Left lung (tissue), 10 donors: ENCODE results near the gene DDA1. TPM values are rescaled to one million over a fixed set of nuclear protein-coding genes. Genes with fewer than 3 reads are reported as not detected.

ENCODE experiments used
- ATAC-seq: fragments of 200-7000 bp; cut with Tn5 transposase; one replicate; pipeline ENCODE4 v1.9.1; 2020; ENCODE audit warnings: moderate library complexity
- DNase-seq, 4 donors: peaks; one replicate each; pipeline ENCODE4 v3.0.0-alpha.2; 2013 to 2020
- H3K27ac ChIP-seq, 2 donors: fragments of 200-600 bp; sonication (generic) in 1 of 2; one replicate each; pipeline versions ENCODE4 v1.5.0 to v1.8.0; 2020 to 2021
- H3K27me3 ChIP-seq, 2 donors: fragments of 200-600 bp; sonication (generic) in 1 of 2; one replicate each; pipeline versions ENCODE4 v1.5.0 to v1.8.0; 2020 to 2021
- H3K36me3 ChIP-seq, 2 donors: fragments of 200-600 bp; sonication (generic) in 1 of 2; one replicate each; pipeline versions ENCODE4 v1.5.0 to v1.8.0; 2020 to 2021
- H3K4me1 ChIP-seq, 2 donors: fragments of 200-600 bp; one replicate each; pipeline ENCODE4 v1.8.0; 2021
- H3K4me3 ChIP-seq, 2 donors: fragments of 200-600 bp; sonication (generic) in 1 of 2; one replicate each; pipeline versions ENCODE4 v1.5.0 to v1.8.0; 2020 to 2021; ENCODE audit warnings: mild to moderate bottlenecking in 1 of 2
- H3K9me3 ChIP-seq, 2 donors: fragments of 200-600 bp; sonication (generic) in 1 of 2; one replicate each; pipeline versions ENCODE4 v1.5.0 to v1.8.0; 2020 to 2021
- CTCF ChIP-seq, 2 donors: fragments of 200-600 bp; sonication (generic) in 1 of 2; IDR thresholded peaks; one replicate each; pipeline versions ENCODE4 v1.5.0 to v1.8.0; 2021; ENCODE audit warnings: antibody characterized with exemption in 2 of 2
- intact Hi-C, 2 donors: fragments of 100-400 bp; cut with DNase I; formaldehyde crosslinking; loops; one replicate each; pipeline versions ENCODE4 v1.11.2 to v1.14.2; 2022
- polyA plus RNA-seq, 6 donors: library from polyadenylated mRNA; unstranded; fragments of 120-200 nt; gene quantifications; one replicate each; pipeline ENCODE4 v1.2.1, GENCODE V29; 2013; ENCODE audit not compliant: insufficient read length in 6 of 6
- total RNA-seq, 2 donors: library from RNA; stranded (reverse); fragmentation: NEBNext Ultra II Directional; extraction: Animal tissue kit (Norgen Biotek cat#: 25700); gene quantifications; one replicate each; pipeline ENCODE4 v1.2.1, GENCODE V29; 2021
- donor health status: DM: no; HTN: yes; CAD: no.
- donor health status: DM: no; HTN: no; CAD: no.

DDA1 gene
- total and polyA plus RNA-seq, 8 donors = 24.7 to 44.1 (median 33.0) TPM

DNA sequence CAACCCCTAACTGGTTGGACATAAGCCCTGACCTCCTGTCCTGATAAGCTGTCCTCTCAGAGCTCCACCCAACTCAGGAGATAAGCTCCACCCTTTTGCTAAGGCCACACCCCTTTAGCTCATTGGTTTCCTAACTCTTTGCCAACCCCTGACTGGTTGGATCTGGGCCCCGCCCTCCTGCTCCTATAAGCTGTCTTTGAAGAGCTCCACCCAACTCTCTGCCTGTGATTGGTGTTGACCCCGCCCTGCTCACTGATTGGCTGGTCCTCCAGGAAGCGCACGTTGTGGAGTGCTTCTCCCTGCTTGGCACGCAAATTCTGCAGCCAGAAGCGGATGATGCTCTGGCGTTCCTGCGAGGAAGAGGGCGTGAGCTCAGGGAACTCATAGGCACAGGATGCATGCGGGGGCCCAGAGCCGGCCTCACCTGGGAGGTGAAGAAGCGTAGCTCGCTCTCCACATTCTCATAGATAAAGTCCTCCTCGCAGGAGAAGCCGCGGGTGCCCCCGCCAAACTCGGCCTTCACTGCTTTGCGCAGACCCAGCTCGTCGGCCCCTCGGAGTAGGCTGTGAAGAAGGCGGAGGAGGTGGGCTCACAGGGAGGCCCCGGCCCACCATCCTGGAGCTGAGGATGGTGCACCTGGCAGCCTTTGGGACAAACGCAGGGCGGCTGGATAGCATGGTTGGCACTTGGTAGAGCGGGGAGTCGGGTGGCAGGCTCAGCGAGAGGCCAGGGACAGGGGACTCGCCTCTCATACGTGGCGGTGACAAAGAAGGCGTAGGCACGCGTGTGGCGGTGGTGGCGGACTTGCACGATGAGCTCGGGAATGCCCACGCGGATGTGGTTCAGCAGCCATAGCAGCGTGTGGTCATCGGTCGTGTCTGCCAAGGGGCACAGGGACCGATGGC, 23.6 kb downstream of the DDA1 start:
- no peak for ATAC-seq
- H3K4me3 ChIP-seq = peak overlapping the region in 1 of 2 donors; percentile 74

DNA sequence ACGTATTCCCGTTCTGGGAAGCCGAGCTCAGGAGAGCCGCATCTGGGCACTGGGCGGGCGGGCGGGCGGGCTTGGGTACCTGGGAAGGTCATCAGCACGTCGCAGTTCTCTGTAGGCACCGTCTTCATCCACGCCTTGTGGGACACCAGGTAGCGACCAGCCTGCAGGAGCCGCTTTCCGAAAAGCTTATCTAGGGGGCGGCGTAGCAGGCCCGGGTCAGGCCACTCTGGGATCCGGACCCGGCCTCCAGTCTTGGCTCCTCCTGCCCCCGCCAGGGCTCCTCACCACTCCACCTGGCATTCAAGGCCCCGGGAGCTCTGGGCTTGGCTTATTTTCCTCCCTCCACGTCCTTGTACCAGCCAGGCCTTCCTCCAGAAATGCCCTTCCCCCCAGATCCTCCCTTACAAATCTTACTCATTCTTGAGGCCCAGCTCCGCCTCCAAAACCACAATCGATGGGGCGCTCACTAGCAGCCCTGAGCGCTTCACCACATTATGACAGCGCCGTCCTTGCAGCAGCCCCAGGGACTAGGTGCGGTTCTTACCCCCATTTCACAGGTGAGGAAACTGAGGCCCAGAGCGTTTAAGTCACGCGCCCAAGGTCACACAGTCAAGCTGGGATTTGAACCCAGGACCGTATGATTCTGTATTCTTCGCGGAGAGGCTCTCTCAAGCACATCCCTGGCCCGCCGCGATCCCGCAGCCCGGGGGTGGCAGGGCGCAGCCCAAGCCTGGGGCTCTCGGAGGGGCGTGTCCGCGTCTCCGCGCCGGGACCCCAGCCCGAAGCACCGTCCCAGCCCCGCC, 24.4 kb downstream of the DDA1 start:
- peak overlapping the region; percentile 45 to 70 for H3K27ac ChIP-seq
- ATAC-seq = no peak

More for the DNA sequence above, 23.6 kb downstream of the DDA1 start:
- Histone ChIP-seq H3K36me3 (peaks cover 0 to 9% of the 10 kb centered on the region in 2 donors), H3K27me3 (peaks cover 0 to 34% of the 10 kb centered on the region in 2 donors), H3K9me3 (peaks cover 0 to 2% of the 10 kb centered on the region in 2 donors), H3K27ac (no peak overlapping the region), H3K4me1 (peaks cover 8 to 57% of the 10 kb centered on the region in 2 donors)
- intact Hi-C loops = no loop called here
- no peak for DNase-seq
- no peak for TF ChIP-seq CTCF (IDR thresholded peaks at IDR 0.05)

GRCh38 chr19:17334414-17335409, 25.3 kb downstream of the DDA1 start, which contains the start of gene ANO8:
Gene ANO8 (minus strand): TSS chr19:17334855. CDS start chr19:17334670, 185 bp downstream.
- H3K27me3 ChIP-seq = peaks cover 0 to 16% of the 10 kb centered on the region in 2 donors
- no peak for TF ChIP-seq CTCF (IDR thresholded peaks at IDR 0.05)
- H3K27ac ChIP-seq = peak within 1 kb of the TSS; percentile 45 to 70
- H3K4me1 ChIP-seq = peaks cover 12 to 51% of the 10 kb centered on the region in 2 donors
- peak; percentile 77 for ATAC-seq
- H3K9me3 ChIP-seq = peaks cover 0 to 2% of the 10 kb centered on the region in 2 donors
- intact Hi-C loops = no loop called here
- peak; percentile 94 to 97 (median 96) for DNase-seq
- H3K36me3 ChIP-seq = peaks cover 0 to 9% of the 10 kb centered on the region in 2 donors
- H3K4me3 ChIP-seq = peak within 1 kb of the TSS; percentile 74 to 78

More for the DNA sequence above, 24.4 kb downstream of the DDA1 start:
- intact Hi-C loops = no loop called here
- no peak for TF ChIP-seq CTCF (IDR thresholded peaks at IDR 0.05)
- peak overlapping the region; percentile 74 to 78 for H3K4me3 ChIP-seq
- peaks cover 12 to 57% of the 10 kb centered on the region in 2 donors for H3K4me1 ChIP-seq
- H3K27me3 ChIP-seq = peaks cover 0 to 25% of the 10 kb centered on the region in 2 donors
- DNase-seq = no peak
- peaks cover 0 to 2% of the 10 kb centered on the region in 2 donors for H3K9me3 ChIP-seq
- H3K36me3 ChIP-seq = peaks cover 0 to 9% of the 10 kb centered on the region in 2 donors

GRCh38 chr19:17335575-17335974, 26.2 kb downstream of the DDA1 start:
- no peak for ATAC-seq
- intact Hi-C loops = no loop called here
- no peak for TF ChIP-seq CTCF (IDR thresholded peaks at IDR 0.05)

More at GRCh38 chr19:17335575-17335974, 26.2 kb downstream of the DDA1 start:
- no peak for DNase-seq
- peaks cover 0 to 7% of the 10 kb centered on the region in 2 donors for H3K27me3 ChIP-seq
- peaks cover 0 to 6% of the 10 kb centered on the region in 2 donors for H3K36me3 ChIP-seq
- H3K4me3 ChIP-seq = peak overlapping the region in 1 of 2 donors; percentile 74
- H3K27ac ChIP-seq = no peak overlapping the region
- peaks cover 12 to 51% of the 10 kb centered on the region in 2 donors for H3K4me1 ChIP-seq
- peaks cover 0 to 2% of the 10 kb centered on the region in 2 donors for H3K9me3 ChIP-seq
